Measurements from ENCODE around the gene ADAD1. TPM values are rescaled to one million over a fixed set of nuclear protein-coding genes. Genes with fewer than 3 reads are reported as not detected.
"Not testable (repeated sequence)": the region's sequence is repeated elsewhere in the genome, so short reads cannot be mapped to it uniquely, and the experiment has no call there.

Gene ADAD1
- total RNA-seq, 1 donor from 2014 or later: under 0.01 TPM

- no peak overlapping the region for H3K4me3 ChIP-seq (ENCODE audit: low read depth, low read length)
- DNase-seq (ENCODE audit: low read depth) (no peak), FAIRE-seq (no peak)
- no peak for TF ChIP-seq CTCF (IDR thresholded peaks at IDR 0.05; ENCODE audit: insufficient read depth, low read length, severe bottlenecking)
- H3K27me3 ChIP-seq (ENCODE audit: control insufficient read depth, insufficient read depth, low read length): no peaks in the 10 kb centered on the region
- H3K36me3 ChIP-seq (ENCODE audit: control insufficient read depth, insufficient read depth, low read length): peaks cover 3% of the 10 kb centered on the region
Observed at GRCh38 chr4:122346503-122346902, 32.3 kb upstream of the ADAD1 start.

- H3K27me3 ChIP-seq (ENCODE audit: control insufficient read depth, insufficient read depth, low read length): no peaks in the 10 kb centered on the region
- H3K4me3 ChIP-seq (ENCODE audit: low read depth, low read length): no peak overlapping the region
- FAIRE-seq (no peak), DNase-seq (ENCODE audit: low read depth) (no peak)
- no peaks in the 10 kb centered on the region for H3K36me3 ChIP-seq (ENCODE audit: control insufficient read depth, insufficient read depth, low read length)
- TF ChIP-seq CTCF (IDR thresholded peaks at IDR 0.05; ENCODE audit: insufficient read depth, low read length, severe bottlenecking): no peak
Observed at GRCh38 chr4:122356317-122356808, 22.4 kb upstream of the ADAD1 start.

GRCh38 chr4:122360754-122361153 lies 18.1 kb upstream of the ADAD1 start:
- H3K27me3 ChIP-seq (ENCODE audit: control insufficient read depth, insufficient read depth, low read length): no peaks in the 10 kb centered on the region
- H3K36me3 ChIP-seq (ENCODE audit: control insufficient read depth, insufficient read depth, low read length): no peaks in the 10 kb centered on the region
- H3K4me3 ChIP-seq (ENCODE audit: low read depth, low read length): no peak overlapping the region
- no peak for FAIRE-seq
- no peak for TF ChIP-seq CTCF (IDR thresholded peaks at IDR 0.05; ENCODE audit: insufficient read depth, low read length, severe bottlenecking)
- DNase-seq (ENCODE audit: low read depth): no peak

GRCh38 chr4:122364700-122365404 lies 14.0 kb upstream of the ADAD1 start:
- no peaks in the 10 kb centered on the region for H3K36me3 ChIP-seq (ENCODE audit: control insufficient read depth, insufficient read depth, low read length)
- FAIRE-seq (no peak), DNase-seq (ENCODE audit: low read depth) (no peak)
- no peak overlapping the region for H3K4me3 ChIP-seq (ENCODE audit: low read depth, low read length)
- TF ChIP-seq CTCF (IDR thresholded peaks at IDR 0.05; ENCODE audit: insufficient read depth, low read length, severe bottlenecking): no peak
- H3K27me3 ChIP-seq (ENCODE audit: control insufficient read depth, insufficient read depth, low read length): no peaks in the 10 kb centered on the region

- FAIRE-seq; DNase-seq (ENCODE audit: low read depth); H3K27me3 ChIP-seq (ENCODE audit: control insufficient read depth, insufficient read depth, low read length); H3K36me3 ChIP-seq (ENCODE audit: control insufficient read depth, insufficient read depth, low read length); H3K4me3 ChIP-seq (ENCODE audit: low read depth, low read length): not testable (repeated sequence)
Observed at GRCh38 chr4:122368786-122369185, 10.0 kb upstream of the ADAD1 start.

GRCh38 chr4:122377352-122377751 lies 1.5 kb upstream of the ADAD1 start:
- no peak for FAIRE-seq
- H3K4me3 ChIP-seq (ENCODE audit: low read depth, low read length): no peak overlapping the region
- no peak for TF ChIP-seq CTCF (IDR thresholded peaks at IDR 0.05; ENCODE audit: insufficient read depth, low read length, severe bottlenecking)

More at GRCh38 chr4:122377352-122377751, 1.5 kb upstream of the ADAD1 start:
- no peak for DNase-seq (ENCODE audit: low read depth)
- Histone ChIP-seq H3K27me3 (ENCODE audit: control insufficient read depth, insufficient read depth, low read length) (no peaks in the 10 kb centered on the region), H3K36me3 (ENCODE audit: control insufficient read depth, insufficient read depth, low read length) (no peaks in the 10 kb centered on the region)

Data from bronchial epithelial cell (primary cell).